Measurements from ENCODE around the gene CLTB. TPM values are rescaled to one million over a fixed set of nuclear protein-coding genes. Genes with fewer than 3 reads are reported as not detected.

The CLTB gene
- total and polyA plus RNA-seq, 2 experiments from 2014 or later = 26.8 to 34.0 TPM

DNA sequence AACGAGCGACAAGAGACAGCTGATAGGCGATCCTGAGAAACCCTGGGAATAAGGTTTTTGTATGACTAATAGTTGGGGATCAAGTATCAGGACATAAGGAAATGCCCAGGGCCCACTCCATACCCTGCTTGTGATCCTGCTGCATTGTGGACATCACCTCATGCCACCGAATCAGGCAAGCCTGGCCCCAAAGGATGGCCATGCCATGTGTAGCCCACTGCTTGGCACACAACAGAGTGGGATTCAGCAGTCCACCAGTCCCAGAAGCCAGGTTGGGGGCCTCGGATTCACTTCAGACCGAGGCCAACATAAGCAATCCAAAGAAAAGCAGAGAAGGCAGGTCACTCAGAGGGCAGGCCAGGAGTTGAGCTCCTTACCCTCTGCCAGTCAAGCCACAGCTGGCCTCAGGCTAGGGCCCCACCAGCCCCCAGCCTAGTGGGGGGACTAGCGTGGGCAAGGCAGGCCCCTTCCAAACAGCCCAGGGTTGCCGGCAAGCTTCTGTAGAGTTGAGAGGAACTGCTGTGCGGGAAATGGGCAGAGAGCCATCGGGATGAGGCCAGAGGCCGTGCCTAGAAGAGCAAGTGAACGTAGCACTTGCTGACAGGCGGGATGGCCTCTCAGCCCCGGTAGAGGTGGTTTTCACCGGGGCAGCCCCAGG is 33.0 kb downstream of the CLTB start:
- Mint-ChIP-seq H3K36me3 (ENCODE audit: low read depth) (peaks cover 76% of the 10 kb centered on the region), H3K4me1 (peaks cover 12% of the 10 kb centered on the region), H3K4me3 (no peak overlapping the region), H3K27me3 (ENCODE audit: insufficient read depth, low read depth, poor library complexity) (peaks cover 8% of the 10 kb centered on the region), H3K9me3 (no peaks in the 10 kb centered on the region), H3K27ac (no peak overlapping the region)
- Histone ChIP-seq H3K9me2 (ENCODE audit: insufficient read depth) (no peaks in the 10 kb centered on the region), H3K79me2 (replicated peaks; ENCODE audit: insufficient read depth) (peaks cover 33% of the 10 kb centered on the region), H3K27ac (ENCODE audit: low read depth) (no peak overlapping the region), H3K4me3 (no peak overlapping the region), H4K20me1 (replicated peaks; ENCODE audit: insufficient read depth) (peaks cover 21% of the 10 kb centered on the region), H3K4me2 (no peak overlapping the region), H3K4me1 (ENCODE audit: insufficient read depth) (peaks cover 9% of the 10 kb centered on the region; the same call in 1 of the 2 replicates), H3F3A (replicated peaks; ENCODE audit: low read depth) (peaks cover 18% of the 10 kb centered on the region; the same call in 1 of the 2 replicates), H3K36me3 (ENCODE audit: insufficient read depth) (peaks cover 27% of the 10 kb centered on the region), H3K27me3 (ENCODE audit: insufficient read depth) (no peaks in the 10 kb centered on the region), H2AFZ (no peak overlapping the region)
- ATAC-seq = no peak
- DNase-seq (ENCODE audit: low spot score) = no peak
- TF ChIP-seq NANOG (IDR thresholded peaks at IDR 0.05; ENCODE audit: borderline replicate concordance) (no peak), STAT1 (IDR thresholded peaks at IDR 0.05; ENCODE audit: unreplicated experiment) (no peak), ZNF331 (CRISPR knock-in tag; IDR thresholded peaks at IDR 0.05; ENCODE audit: low read depth) (no peak), CREB1 (CRISPR knock-in tag; IDR thresholded peaks at IDR 0.05; ENCODE audit: low read depth) (no peak), POLR2AphosphoS5 (IDR thresholded peaks at IDR 0.05; ENCODE audit: low read depth) (no peak), EZH2 (IDR thresholded peaks at IDR 0.05; ENCODE audit: low read depth, unreplicated experiment) (no peak), ZNF114 (CRISPR knock-in tag; IDR thresholded peaks at IDR 0.05) (no peak), JUNB (IDR thresholded peaks at IDR 0.05; ENCODE audit: unreplicated experiment) (no peak), EZH2phosphoT487 (IDR thresholded peaks at IDR 0.05; ENCODE audit: unreplicated experiment) (no peak)
- TF ChIP-seq, protein P1, sequence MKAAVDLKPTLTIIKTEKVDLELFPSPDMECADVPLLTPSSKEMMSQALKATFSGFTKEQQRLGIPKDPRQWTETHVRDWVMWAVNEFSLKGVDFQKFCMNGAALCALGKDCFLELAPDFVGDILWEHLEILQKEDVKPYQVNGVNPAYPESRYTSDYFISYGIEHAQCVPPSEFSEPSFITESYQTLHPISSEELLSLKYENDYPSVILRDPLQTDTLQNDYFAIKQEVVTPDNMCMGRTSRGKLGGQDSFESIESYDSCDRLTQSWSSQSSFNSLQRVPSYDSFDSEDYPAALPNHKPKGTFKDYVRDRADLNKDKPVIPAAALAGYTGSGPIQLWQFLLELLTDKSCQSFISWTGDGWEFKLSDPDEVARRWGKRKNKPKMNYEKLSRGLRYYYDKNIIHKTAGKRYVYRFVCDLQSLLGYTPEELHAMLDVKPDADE (IDR thresholded peaks at IDR 0.05) = no peak
- TF ChIP-seq, protein P2, sequence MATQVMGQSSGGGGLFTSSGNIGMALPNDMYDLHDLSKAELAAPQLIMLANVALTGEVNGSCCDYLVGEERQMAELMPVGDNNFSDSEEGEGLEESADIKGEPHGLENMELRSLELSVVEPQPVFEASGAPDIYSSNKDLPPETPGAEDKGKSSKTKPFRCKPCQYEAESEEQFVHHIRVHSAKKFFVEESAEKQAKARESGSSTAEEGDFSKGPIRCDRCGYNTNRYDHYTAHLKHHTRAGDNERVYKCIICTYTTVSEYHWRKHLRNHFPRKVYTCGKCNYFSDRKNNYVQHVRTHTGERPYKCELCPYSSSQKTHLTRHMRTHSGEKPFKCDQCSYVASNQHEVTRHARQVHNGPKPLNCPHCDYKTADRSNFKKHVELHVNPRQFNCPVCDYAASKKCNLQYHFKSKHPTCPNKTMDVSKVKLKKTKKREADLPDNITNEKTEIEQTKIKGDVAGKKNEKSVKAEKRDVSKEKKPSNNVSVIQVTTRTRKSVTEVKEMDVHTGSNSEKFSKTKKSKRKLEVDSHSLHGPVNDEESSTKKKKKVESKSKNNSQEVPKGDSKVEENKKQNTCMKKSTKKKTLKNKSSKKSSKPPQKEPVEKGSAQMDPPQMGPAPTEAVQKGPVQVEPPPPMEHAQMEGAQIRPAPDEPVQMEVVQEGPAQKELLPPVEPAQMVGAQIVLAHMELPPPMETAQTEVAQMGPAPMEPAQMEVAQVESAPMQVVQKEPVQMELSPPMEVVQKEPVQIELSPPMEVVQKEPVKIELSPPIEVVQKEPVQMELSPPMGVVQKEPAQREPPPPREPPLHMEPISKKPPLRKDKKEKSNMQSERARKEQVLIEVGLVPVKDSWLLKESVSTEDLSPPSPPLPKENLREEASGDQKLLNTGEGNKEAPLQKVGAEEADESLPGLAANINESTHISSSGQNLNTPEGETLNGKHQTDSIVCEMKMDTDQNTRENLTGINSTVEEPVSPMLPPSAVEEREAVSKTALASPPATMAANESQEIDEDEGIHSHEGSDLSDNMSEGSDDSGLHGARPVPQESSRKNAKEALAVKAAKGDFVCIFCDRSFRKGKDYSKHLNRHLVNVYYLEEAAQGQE (IDR thresholded peaks at IDR 0.05; ENCODE audit: unreplicated experiment) = no peak

DNA sequence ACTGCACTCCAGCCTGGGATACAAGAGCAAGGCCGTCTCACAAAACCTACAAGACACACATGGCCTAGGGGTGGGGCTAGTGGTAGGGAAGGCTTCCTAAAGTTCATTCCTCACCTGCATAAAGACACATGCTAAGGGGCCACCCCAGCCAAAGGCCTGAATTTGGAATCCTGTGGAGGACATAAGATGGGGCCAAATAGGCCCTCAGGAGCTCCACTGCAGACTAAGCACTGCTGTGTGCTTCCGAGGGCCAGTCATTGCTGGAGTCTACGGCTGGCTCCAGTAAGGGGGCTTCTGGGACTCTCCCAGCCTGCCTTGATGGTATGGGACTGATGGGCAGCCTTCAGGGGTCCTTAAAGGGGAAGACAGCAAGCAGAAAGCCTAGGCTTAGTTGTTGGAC is 33.6 kb downstream of the CLTB start:
- no peaks in the 10 kb centered on the region for H3K27me3 ChIP-seq (ENCODE audit: insufficient read depth)
- peaks cover 9% of the 10 kb centered on the region; the same call in 1 of the 2 replicates for H3K4me1 ChIP-seq (ENCODE audit: insufficient read depth)
- H2AFZ ChIP-seq = no peak overlapping the region
- peaks cover 27% of the 10 kb centered on the region for H3K36me3 ChIP-seq (ENCODE audit: insufficient read depth)
- no peaks in the 10 kb centered on the region for H3K9me2 ChIP-seq (ENCODE audit: insufficient read depth)
- peaks cover 21% of the 10 kb centered on the region for H4K20me1 ChIP-seq (replicated peaks; ENCODE audit: insufficient read depth)
- Mint-ChIP-seq H3K27me3 (ENCODE audit: insufficient read depth, low read depth, poor library complexity) (peaks cover 5% of the 10 kb centered on the region), H3K9me3 (no peaks in the 10 kb centered on the region), H3K36me3 (ENCODE audit: low read depth) (peaks cover 73% of the 10 kb centered on the region), H3K27ac (no peak overlapping the region), H3K4me1 (peaks cover 12% of the 10 kb centered on the region), H3K4me3 (no peak overlapping the region)
- no peak overlapping the region for H3K27ac ChIP-seq (ENCODE audit: low read depth)
- H3K4me2 ChIP-seq = no peak overlapping the region
- no peak overlapping the region for H3K4me3 ChIP-seq
- ATAC-seq (no peak), DNase-seq (ENCODE audit: low spot score) (no peak)
- H3K79me2 ChIP-seq (replicated peaks; ENCODE audit: insufficient read depth) = peaks cover 27% of the 10 kb centered on the region
- H3F3A ChIP-seq (replicated peaks; ENCODE audit: low read depth) = peaks cover 18% of the 10 kb centered on the region; the same call in 1 of the 2 replicates
- TF ChIP-seq, protein P1 (IDR thresholded peaks at IDR 0.05) = no peak
- no peak for TF ChIP-seq ZNF114 (CRISPR knock-in tag; IDR thresholded peaks at IDR 0.05)
- TF ChIP-seq, protein P3, sequence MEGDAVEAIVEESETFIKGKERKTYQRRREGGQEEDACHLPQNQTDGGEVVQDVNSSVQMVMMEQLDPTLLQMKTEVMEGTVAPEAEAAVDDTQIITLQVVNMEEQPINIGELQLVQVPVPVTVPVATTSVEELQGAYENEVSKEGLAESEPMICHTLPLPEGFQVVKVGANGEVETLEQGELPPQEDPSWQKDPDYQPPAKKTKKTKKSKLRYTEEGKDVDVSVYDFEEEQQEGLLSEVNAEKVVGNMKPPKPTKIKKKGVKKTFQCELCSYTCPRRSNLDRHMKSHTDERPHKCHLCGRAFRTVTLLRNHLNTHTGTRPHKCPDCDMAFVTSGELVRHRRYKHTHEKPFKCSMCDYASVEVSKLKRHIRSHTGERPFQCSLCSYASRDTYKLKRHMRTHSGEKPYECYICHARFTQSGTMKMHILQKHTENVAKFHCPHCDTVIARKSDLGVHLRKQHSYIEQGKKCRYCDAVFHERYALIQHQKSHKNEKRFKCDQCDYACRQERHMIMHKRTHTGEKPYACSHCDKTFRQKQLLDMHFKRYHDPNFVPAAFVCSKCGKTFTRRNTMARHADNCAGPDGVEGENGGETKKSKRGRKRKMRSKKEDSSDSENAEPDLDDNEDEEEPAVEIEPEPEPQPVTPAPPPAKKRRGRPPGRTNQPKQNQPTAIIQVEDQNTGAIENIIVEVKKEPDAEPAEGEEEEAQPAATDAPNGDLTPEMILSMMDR (conservative IDR thresholded peaks at IDR 0.05; ENCODE audit: low read depth in 2 of 2) = no peak
- no peak for TF ChIP-seq CREB1 (CRISPR knock-in tag; IDR thresholded peaks at IDR 0.05; ENCODE audit: low read depth)
- no peak for TF ChIP-seq JUNB (IDR thresholded peaks at IDR 0.05; ENCODE audit: unreplicated experiment)
- TF ChIP-seq ZNF331 (CRISPR knock-in tag; IDR thresholded peaks at IDR 0.05; ENCODE audit: low read depth) = no peak
- TF ChIP-seq NANOG (IDR thresholded peaks at IDR 0.05; ENCODE audit: borderline replicate concordance) = no peak
